NCI-H446 treated with DMSO at 0.1 percent for 48 hours (cell line): ENCODE results near the gene FBXO40.

Experiments used
- DNase-seq: peaks from one replicate; lab custom pipeline; 2025; lab: John Stamatoyannopoulos, UW

The FBXO40 gene

GRCh38 chr3:121619691-121620090 is 26.5 kb downstream of the FBXO40 start:
- no peak for DNase-seq

GRCh38 chr3:121621491-121621890 is 28.3 kb downstream of the FBXO40 start:
- no peak for DNase-seq

GRCh38 chr3:121624147-121624899 is 31.1 kb downstream of the FBXO40 start:
- no peak for DNase-seq

GRCh38 chr3:121626495-121626894 is 33.3 kb downstream of the FBXO40 start:
- no peak for DNase-seq

GRCh38 chr3:121627211-121627610 is 34.0 kb downstream of the FBXO40 start:
- no peak for DNase-seq

GRCh38 chr3:121627622-121628021 is 34.4 kb downstream of the FBXO40 start:
- no peak for DNase-seq

GRCh38 chr3:121629601-121630000 is 36.4 kb downstream of the FBXO40 start:
- no peak for DNase-seq

GRCh38 chr3:121630355-121630754 is 37.2 kb downstream of the FBXO40 start:
- DNase-seq = no peak

GRCh38 chr3:121637922-121638321 is 44.7 kb downstream of the FBXO40 start:
- DNase-seq = no peak

- no peak for DNase-seq
Measured at GRCh38 chr3:121641127-121641526, 47.9 kb downstream of the FBXO40 start.

GRCh38 chr3:121642601-121643314 is 49.6 kb downstream of the FBXO40 start:
- DNase-seq = no peak

- DNase-seq = no peak
Measured at GRCh38 chr3:121645054-121645453, 51.9 kb downstream of the FBXO40 start.

GRCh38 chr3:121648219-121648958 is 55.2 kb downstream of the FBXO40 start:
- DNase-seq = peak; percentile 98

- peak; percentile 19 for DNase-seq
Measured at GRCh38 chr3:121649645-121650044, 56.5 kb downstream of the FBXO40 start.

- peak; percentile 75 for DNase-seq
Measured at GRCh38 chr3:121651684-121652083, 58.5 kb downstream of the FBXO40 start.

GRCh38 chr3:121654493-121655385 is 61.6 kb downstream of the FBXO40 start:
- no peak for DNase-seq

GRCh38 chr3:121658716-121659435 is 65.7 kb downstream of the FBXO40 start:
- no peak for DNase-seq

GRCh38 chr3:121659586-121659985 is 66.4 kb downstream of the FBXO40 start:
- DNase-seq = no peak

GRCh38 chr3:121660356-121661171 is 67.4 kb downstream of the FBXO40 start, which contains the start of gene HCLS1:
HCLS1 (minus strand) TSS chr3:121660903; CDS start chr3:121658347, 2,556 bp downstream.
- no peak for DNase-seq

GRCh38 chr3:121661376-121661775 is 68.2 kb downstream of the FBXO40 start:
- DNase-seq = no peak
